T1000 (cell line): Measurements from ENCODE around the gene GTF2F2.
"Not testable (repeated sequence)": the region's sequence is repeated elsewhere in the genome, so short reads cannot be mapped to it uniquely, and the experiment has no call there.

ENCODE experiments used
- DNase-seq: peaks from one replicate; lab custom pipeline; 2025; ENCODE audit warnings: mixed read lengths; lab: John Stamatoyannopoulos, UW

Gene GTF2F2

GRCh38 chr13:45215392-45216077 lies 95.2 kb downstream of the GTF2F2 start:
- DNase-seq, result no peak

GRCh38 chr13:45216193-45216592 lies 95.9 kb downstream of the GTF2F2 start:
- DNase-seq, result no peak

- no peak for DNase-seq
Measured at GRCh38 chr13:45218689-45219088, 98.4 kb downstream of the GTF2F2 start.

DNA sequence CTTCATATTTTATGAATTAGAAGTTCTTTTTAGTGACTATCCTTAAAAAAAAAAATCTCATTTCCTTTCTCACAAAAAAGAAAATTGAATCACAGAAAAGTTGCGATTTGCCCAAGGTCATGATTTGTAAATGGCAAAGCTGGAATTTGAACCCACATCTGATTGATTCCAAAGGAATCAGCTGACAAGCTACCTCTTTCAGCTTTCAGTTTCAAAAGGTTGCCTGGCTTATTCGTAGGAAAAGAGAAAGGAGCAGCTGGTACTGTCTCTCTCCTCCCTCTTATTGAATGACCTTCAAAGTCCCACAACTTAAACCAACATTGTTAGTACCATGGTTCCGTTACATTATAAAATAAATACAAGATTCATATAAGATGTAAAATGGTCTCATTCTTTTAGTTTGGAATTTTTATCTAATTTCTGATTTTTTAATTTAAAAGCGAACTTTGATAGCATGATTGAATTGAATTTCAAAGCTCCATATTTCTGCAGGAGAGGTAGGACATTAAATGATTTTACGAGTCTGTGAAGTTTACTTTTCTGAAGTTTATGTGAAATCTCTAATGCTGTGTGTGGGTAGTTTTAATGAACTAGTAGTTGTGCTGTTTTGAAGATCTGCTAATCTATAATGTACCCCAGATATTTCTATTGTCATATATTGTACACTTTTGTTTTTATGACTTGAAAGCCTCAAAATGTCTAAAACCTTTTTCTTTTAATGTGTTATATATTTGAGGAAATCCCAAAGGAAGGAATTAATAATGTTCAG lies 99.0 kb downstream of the GTF2F2 start:
- DNase-seq, result no peak

DNA sequence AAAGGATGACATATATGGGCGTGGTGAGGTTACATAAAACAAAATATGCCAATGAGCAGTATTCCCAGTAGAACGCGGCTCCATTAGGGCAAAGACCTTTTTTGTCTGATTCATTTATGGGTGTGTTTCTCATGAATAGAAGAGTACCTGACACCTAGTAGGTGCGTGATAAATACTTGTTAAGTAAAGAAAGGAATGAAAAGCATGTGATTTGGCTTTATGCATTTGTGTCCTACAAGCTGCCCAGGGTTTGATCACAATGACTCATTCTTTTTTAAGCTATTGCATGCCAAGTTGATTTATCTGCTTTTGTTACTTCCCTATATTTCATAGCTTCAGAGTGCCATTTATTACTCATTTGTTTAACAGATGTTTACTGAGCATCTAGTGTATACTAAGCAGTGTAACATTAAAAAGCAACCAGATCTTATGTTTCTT lies 99.6 kb downstream of the GTF2F2 start:
- DNase-seq, result no peak

- no peak for DNase-seq
Measured at GRCh38 chr13:45220403-45220802, 100.1 kb downstream of the GTF2F2 start.

DNA sequence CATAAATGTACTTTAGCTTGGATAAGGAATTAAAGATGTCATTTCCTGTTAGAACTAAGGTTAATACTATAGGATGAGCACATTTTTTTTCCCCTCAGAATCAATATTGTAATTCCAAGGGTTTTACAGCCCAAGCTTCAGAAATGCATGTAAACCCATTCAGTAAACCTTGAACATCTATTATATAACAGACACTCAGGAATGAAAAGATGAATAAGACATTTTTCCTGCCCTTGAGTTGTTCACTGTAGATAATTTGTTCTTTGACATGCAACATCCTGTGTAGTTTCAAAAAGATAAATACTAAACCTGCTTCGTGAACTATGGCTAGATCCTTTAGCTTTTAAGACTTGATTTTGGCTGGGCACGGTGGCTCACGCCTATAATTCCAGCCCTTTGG lies 102.2 kb downstream of the GTF2F2 start:
- DNase-seq, result no peak

- no peak for DNase-seq
Measured at GRCh38 chr13:45222919-45223318, 102.6 kb downstream of the GTF2F2 start.

GRCh38 chr13:45224176-45224575 lies 103.9 kb downstream of the GTF2F2 start:
- no peak for DNase-seq

DNA sequence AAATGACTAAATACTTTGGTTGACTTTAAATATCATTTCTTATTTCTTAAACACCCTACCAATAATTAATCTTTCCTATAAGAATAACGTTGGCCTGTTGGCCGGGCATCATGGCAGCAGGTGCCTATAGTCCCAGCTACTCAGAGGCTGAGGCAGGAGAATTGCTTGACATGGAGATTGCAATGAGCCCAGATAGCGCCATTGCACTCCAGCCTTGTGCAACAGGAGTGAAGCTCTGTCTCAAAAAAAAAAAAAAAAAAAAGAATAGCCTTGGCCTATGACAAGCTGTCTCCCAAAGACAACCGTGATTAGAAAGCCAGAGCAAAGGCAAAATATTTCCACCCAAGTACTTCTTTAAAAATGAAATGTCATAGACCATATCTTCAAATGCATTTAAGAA lies 105.1 kb downstream of the GTF2F2 start:
- DNase-seq, result no peak

GRCh38 chr13:45226024-45226423 lies 105.7 kb downstream of the GTF2F2 start:
- no peak for DNase-seq

- DNase-seq, result no peak
Measured at GRCh38 chr13:45228002-45228401, 107.7 kb downstream of the GTF2F2 start.

DNA sequence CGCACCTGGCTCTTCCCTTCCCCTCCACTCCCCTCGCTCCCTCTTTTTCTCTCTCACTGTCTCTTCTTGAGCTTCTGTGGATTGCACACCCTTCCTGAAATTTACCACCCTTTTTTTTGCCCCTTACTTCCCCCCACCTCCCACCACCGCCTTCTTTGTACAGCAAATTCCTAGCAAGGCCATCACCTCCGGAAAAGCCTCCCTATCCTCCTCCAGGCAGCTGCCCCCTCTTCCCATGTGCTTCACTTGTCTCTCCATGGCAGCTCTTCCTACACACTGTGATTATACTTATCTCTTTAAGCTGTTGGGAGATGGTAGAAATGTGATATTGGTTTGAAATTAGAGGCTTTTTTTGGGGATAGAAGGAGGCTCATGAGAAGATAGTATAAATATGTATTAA lies 108.9 kb downstream of the GTF2F2 start:
- DNase-seq, result no peak

DNA sequence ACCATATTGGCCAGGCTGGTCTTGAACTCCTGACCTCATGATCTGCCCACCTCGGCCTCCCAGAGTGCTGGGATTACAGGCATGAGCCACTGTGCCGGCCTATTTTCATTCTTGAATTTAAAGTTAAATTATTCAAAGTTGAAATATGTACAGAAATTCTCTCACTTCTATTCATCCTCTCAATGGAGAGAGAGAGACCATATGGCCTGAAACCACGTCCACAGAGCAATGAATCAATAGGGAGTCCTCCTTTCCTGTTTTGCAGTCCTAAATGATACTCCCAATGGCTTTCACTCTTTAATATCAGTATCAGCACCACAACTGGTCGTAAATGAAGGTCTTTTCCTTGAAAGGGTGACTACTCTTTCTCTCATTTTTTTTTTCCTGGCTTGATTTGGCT lies 111.0 kb downstream of the GTF2F2 start:
- no peak for DNase-seq

GRCh38 chr13:45231722-45232121 lies 111.4 kb downstream of the GTF2F2 start:
- DNase-seq, result no peak

GRCh38 chr13:45232591-45232990 lies 112.3 kb downstream of the GTF2F2 start:
- DNase-seq, result no peak

- no peak for DNase-seq
Measured at GRCh38 chr13:45238945-45239795, 118.9 kb downstream of the GTF2F2 start.

DNA sequence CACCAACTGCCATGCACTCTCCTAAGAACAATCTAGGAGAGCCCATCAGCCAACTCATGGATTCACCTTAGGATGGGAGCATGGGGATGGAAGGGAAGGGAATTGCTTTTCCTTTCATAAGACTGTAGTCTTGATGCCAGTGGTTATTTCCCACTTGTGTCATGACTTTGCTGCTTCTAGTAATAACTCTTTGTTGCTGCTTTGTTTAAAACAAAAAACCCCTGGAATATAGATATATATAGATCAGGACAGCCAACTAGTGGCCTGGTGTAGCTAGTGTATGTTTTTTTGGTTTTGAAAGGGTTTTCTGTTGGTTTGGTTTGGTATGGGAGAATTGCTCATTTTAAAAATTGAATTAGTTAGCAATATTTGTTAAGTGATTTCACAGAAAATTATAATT lies 119.8 kb downstream of the GTF2F2 start:
- no peak for DNase-seq

DNA sequence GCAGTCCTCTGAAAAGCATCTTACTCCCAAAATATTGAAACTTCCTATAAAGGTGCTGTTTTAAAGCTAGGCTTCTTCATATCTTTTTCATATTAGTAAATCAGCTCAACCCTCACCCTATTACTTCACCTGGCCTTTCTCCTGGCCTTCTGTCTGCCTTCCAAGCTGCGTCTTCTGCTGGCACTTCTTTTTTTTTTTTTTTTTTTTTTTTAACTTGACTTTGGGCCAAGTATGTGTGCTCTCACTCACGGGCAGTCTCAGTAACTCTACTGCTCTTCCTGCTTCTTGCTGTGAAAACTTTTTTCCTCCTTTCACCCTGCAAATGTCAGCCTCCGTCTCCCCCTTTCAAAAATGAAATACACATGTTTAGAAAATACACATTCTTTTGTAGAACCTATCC lies 121.8 kb downstream of the GTF2F2 start:
- no peak for DNase-seq

- DNase-seq, result no peak
Measured at GRCh38 chr13:45242524-45242923, 122.2 kb downstream of the GTF2F2 start.

DNA sequence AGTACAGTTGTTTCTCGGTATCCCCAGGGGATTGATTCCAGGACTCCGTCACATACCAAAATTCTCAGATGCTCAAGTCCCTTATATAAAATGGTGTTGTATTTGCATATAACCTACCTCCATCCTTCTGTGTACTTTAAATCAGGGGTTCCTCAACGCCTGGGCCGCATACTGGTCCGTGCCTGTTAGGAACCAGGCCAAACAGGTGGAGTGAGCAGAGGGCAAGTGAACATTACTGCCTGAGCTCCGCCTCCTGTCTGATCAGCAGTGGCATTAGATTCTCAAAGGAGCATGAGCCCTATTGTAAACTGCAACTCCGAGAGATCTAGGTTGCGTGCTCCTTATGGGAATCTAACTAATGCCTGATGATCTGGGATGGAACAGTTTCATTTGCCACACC lies 122.8 kb downstream of the GTF2F2 start:
- DNase-seq, result no peak

- not testable (repeated sequence) for DNase-seq
Measured at GRCh38 chr13:45244736-45245135, 124.4 kb downstream of the GTF2F2 start.

DNA sequence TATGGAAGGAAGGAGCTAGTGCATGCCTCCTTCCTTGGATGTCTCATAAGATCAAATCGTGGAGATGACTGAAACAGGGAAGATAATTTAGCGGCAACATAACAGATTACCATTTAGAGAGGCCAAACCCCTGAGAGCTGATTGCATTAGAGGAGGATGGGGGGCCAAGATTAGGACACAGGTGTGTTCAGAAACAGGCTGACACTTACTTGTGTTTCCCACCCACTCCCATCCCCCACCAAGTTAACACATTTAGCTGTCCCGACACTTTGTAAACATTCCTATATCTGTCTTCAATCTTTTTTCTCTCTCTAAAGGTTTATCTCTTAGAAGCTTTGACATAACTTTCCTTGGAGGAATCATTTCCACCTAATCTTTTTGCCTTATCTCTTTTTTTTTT lies 129.4 kb downstream of the GTF2F2 start:
- no peak for DNase-seq
